Measurements from ENCODE around the gene RPN2.

- TF ChIP-seq ARNTL (CRISPR knock-in tag; IDR thresholded peaks at IDR 0.05; ENCODE audit: borderline replicate concordance, low read depth) (no peak), PATZ1 (CRISPR knock-in tag; IDR thresholded peaks at IDR 0.05; ENCODE audit: borderline replicate concordance) (no peak), CREB5 (CRISPR knock-in tag; IDR thresholded peaks at IDR 0.05; ENCODE audit: low read depth) (no peak), ZC3H10 (CRISPR knock-in tag; IDR thresholded peaks at IDR 0.05) (no peak), CSDC2 (CRISPR knock-in tag; IDR thresholded peaks at IDR 0.05) (no peak), BACH2 (CRISPR knock-in tag; IDR thresholded peaks at IDR 0.05; ENCODE audit: borderline replicate concordance) (no peak), GLIS3 (CRISPR knock-in tag; IDR thresholded peaks at IDR 0.05) (no peak), TOX (CRISPR knock-in tag; IDR thresholded peaks at IDR 0.05; ENCODE audit: borderline replicate concordance) (no peak), ZNF565 (CRISPR knock-in tag; conservative IDR thresholded peaks at IDR 0.05; ENCODE audit: low read depth) (no peak), OSR1 (CRISPR knock-in tag; IDR thresholded peaks at IDR 0.05) (no peak)
Measured at GRCh38 chr20:37133952-37134351, 45.2 kb upstream of the RPN2 start.

Measured in SK-N-SH treated with all-trans-retinoic acid at 6 μM for 48 hours (cell line).